Hypothalamus (tissue), 51 donors: ENCODE measurements around the gene LILRA1.
A peak's percentile ranks its signal among the peaks of the same experiment; 100 is the strongest.
"Not testable (repeated sequence)": the region's sequence is repeated elsewhere in the genome, so short reads cannot be mapped to it uniquely, and the experiment has no call there.

Experiments used
- DNase-seq, 51 donors: peaks; one replicate each; lab custom pipeline; 2025; lab: John Stamatoyannopoulos, UW

Gene LILRA1

DNA sequence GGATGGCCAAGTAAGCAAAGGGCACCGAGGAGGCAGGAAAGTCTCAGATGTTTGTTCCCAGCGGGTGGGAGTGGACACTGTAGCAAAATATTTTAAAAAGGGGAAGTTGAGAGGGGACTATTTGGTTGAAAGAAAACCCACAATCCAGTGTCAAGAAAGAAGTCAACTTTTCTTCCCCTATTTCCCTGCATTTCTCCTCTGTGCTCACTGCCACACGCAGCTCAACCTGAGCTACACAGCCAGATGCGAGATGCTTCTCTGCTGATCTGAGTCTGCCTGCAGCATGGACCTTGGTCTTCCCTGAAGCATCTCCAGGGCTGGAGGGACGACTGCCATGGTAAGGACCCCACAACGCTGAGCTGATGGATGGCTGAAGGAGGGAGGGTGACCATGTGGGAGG, at the start of gene LILRA1:
TSS of gene LILRA1 (plus strand) at position 188 of the 400 bp plus-strand sequence. CDS start 613 bp downstream, outside the sequence.
- DNase-seq: not testable (repeated sequence)

DNA sequence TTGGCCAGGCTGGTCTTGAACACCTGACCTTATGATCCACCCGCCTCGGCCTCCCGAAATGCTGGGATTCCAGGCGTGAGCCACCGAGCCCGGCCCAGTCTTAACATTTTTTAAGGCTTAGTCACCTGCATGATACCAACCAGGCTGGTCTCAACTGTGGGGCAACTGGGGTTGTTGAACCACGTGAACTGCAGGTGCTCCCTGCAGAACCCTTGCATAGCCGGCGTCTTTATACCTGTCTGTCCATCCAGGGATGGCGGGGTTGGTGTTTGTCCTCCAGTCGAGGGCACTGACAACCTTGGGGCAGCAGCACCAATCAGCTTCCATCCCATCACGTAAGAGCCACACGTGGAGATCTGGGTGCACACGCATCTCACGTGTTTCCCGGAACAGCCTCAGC, 44.6 kb upstream of the LILRA1 start:
- DNase-seq: no peak

DNA sequence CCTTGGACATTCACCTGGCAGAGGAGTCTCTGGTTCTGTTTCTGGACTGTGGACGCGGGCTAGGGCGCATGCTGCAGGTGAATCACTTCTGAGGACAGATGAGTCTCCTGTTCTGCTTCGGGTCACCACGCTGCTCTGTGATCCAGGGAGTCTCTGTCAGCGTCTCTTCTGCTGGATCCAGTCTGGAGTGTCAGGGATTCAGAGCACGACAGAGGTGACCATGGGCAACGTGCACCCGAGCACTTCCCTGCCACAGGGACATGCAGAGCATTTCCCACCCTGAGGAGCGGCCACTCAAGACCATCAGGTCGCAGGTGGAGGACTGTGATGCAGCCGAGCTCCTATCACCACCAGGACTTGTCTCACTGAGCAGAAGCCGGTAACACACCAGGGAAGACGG, 44.2 kb upstream of the LILRA1 start:
- DNase-seq: no peak

DNA sequence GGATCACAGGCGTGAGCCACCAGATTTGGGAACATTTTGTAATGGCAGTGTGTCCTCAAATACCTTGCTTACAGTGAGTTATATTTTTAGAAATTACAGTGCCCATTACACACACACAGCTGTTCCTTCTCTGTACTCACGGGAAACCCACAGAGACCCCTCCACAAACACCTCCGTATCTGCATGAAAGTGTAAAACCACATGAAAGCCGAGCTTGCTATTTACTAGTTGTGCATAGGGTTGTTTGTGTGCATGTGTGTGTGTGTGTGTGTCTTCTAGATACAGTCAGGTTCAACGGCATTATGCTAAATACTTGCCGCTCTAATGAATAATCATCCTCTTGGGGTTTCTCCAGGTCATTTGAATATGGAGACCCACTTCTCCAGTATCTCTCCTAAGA, 42.1 kb upstream of the LILRA1 start:
- no peak for DNase-seq

DNA sequence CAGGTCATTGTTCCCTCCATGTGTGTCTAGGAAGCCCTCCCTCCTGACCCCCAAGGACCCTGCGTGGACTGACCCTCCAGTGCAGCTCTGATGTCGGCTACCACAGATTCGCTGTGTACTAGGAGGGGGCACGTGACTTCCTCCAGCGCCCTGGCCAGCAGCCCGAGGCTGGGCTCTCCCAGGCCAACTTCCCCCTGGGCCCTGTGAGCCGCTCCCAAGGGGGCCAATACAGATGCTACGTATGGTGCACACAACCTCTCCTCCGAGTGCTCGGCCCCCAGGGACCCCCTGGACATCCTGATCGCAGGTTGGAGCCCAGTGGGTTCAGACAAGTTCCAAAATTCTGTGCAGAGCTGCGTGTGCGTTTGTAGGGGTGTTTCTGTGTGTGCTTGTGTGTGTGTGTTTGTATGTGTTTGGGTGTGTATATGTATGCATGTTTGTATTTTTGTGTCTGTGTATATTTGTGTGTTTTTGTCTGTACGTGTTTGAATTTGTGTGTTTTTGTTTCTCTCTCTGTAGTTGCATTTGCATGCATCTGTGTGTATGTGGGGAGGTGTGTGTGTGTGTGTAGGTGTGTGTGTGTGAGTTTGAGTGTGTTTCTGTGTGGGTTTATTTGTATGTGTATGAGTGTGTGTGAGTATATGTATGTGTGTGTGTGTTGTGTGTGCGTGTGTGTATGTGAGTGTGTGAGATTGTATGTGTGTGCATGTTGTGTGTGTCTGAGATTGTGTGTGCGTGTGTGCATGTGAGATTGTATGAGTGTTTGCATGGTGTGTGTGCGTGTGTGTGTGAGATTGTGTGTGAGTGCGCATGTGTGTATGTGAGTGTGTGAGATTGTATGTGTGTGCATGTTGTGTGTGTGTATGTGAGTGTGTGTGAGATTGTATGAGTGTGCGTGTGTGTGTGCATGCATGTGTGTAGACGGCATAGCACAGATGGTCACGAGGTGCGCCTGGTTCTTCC, 41.2 kb upstream of the LILRA1 start:
- peak in 13 of 51 donors; percentile 6 to 24 (median 17) for DNase-seq

DNA sequence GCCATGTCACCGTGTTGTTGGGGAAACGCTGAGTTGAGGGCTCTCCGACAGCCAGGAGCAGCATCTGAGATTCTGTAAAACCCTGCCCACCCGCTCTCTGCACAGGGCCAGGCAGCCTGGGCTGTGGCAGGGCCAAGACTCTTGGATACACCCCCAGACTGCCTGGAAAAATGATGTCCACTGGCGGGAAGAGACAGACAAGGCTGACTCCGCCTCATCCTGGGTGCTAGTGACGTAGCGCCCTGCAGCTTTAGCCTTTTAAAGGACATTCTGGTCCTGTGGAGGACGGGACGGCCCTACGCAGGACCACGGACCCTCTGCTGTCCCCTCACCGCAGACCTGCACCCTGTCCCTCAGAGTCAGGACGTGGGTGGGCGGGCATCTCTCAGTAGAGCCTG, 40.5 kb upstream of the LILRA1 start:
- DNase-seq: no peak

DNA sequence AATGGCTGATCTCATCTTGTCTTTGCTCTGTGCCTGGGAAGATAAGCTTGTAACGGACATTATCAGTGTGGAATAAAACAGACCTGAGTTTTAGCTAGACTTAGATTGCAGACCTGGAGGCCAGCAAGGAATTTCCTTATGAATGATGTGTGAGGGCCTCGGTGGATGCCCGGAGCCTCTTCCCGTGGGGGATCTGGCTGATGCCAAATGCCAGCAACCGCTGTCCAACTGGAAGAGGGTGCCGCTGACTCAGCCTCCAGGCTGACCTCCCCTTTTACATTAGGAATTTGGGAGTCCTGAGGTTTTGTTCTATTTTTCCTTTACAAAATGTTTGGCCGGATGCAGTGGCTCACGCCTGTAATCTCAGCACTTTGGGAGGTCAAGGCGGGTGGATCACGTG, 39.4 kb upstream of the LILRA1 start:
- no peak for DNase-seq

DNA sequence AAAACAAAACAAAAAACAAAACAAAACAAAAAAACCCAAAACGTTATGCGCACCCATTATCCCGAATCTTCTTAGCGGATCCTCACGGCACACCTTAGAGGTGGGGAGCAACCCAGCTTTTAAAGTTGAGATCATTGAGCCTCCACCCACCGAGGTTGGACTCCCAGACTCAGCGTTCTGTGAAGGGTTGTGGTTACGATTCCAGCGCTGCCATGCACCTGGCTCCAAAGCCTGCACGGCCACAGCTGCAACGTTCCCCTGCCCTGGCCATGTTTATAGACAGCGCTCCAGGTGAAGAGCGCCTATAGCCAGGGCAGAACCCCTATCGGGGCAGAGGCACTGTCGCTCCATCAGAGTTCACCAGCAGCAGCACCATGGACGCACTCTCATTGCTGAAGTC, 38.5 kb upstream of the LILRA1 start:
- no peak for DNase-seq

DNA sequence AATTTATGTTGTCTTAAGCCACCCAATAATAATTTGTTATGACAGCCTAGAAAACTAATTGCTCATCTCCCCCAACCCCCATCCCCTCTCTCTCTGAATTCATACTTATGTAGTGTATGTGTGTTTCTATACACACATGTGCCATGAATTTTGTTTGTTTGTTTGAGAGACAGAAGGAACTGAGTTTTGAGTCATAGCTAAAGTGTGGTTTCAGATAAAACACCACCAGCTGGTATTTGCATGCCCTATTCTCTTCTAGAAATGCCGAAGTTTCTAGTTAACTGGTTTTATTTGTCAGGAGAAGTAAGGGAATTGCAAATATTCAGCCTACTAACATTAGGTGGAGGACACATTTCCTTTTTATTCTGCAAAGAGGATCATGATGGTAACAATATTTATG, 37.2 kb upstream of the LILRA1 start:
- DNase-seq: no peak

DNA sequence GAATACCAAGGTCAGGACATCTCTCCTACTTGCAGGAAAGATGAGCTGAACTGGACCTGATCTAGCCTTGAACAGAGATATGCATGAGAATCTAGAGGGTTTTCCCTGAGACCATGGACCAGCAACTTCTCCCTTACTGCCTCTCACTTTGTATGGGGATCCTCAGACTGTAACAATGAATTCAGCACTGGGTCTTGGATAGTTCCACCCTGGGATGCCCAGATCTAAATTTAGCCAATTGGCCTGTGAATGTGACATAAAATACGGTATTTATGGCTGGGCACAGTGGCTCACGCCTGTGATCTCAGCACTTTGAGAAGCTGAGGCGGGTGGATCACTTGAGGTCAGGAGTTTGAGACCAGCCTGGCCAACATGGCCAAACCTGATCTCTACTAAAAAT, 35.1 kb upstream of the LILRA1 start:
- no peak for DNase-seq

DNA sequence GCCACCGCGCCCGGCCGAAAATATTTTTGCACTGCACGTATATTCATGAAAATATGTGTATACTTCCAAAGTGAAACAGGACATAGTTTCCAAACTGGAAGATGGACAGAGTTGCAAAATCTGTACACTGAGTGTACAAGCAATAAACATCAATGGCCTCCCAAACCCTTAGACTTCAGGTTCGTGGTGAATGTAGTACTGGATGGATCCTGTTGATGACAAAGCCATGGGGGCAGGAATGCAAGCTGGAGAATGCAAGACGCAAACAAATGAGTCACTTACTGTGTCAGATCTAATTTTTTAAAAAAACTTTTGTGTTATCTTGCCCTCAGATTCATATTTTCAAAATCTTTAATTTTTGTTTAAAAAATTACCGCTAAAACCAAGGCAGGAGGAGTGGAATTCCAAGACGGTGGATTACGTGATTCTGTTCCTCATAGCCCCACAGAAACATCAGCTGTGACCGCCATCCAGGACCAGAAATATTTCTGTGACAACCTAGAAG, 32.5 kb upstream of the LILRA1 start:
- no peak for DNase-seq

DNA sequence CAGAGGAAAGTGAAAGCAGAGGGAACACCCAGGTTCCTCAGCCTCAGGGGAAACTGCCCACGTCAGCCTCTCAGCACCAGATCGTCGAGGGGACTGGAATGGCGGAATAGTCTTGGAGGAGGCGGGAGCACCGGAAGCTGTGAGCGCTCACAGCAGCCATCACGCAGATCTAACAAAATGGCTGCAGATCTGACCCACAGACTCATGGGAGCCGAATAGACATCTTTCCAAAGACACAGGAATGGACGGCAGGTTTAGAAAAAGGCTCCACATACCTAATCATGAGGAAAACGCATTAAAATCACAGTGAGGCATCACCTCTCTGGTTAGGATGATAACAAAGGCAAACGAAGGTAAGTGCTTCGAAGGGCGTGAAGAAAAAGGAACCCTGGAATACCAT, 31.6 kb upstream of the LILRA1 start:
- no peak for DNase-seq

DNA sequence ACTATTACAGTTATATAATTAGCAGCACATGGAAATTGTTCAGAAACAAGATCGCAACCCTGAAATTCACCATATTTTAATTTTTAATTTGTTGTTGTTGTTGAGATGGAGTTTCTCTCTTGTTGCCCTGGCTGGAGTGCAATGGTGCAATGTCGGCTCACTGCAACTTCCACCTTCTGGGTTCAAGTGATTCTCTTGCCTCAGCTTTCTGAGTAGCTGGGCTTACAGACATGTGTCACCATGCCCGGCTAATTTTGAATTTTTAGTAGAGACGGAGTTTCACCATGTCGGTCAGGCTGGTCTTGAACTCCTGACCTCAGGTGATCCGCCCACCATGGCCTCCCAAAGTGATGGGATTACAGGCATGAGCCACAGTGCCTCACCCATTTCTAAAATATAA, 30.2 kb upstream of the LILRA1 start:
- DNase-seq: not testable (repeated sequence)

DNA sequence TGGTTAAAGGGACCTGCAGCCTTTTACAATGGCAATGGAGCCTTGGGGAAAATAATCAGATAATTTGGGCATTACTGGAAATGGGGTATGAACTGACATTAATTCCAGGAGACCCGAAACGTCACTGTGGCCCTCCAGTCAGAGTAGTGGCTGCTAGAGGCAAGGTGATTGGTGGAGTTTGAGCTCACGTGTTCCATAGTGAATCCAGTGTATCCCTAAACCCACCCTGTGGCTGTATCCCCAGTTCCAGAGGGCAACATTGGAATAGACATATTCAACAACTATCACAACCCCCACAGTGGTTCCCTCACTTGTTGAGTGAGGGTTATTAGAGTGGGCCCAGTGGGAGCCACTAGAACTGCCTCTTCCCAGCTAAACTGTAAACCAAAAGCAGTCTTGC, 23.1 kb upstream of the LILRA1 start:
- DNase-seq: no peak

DNA sequence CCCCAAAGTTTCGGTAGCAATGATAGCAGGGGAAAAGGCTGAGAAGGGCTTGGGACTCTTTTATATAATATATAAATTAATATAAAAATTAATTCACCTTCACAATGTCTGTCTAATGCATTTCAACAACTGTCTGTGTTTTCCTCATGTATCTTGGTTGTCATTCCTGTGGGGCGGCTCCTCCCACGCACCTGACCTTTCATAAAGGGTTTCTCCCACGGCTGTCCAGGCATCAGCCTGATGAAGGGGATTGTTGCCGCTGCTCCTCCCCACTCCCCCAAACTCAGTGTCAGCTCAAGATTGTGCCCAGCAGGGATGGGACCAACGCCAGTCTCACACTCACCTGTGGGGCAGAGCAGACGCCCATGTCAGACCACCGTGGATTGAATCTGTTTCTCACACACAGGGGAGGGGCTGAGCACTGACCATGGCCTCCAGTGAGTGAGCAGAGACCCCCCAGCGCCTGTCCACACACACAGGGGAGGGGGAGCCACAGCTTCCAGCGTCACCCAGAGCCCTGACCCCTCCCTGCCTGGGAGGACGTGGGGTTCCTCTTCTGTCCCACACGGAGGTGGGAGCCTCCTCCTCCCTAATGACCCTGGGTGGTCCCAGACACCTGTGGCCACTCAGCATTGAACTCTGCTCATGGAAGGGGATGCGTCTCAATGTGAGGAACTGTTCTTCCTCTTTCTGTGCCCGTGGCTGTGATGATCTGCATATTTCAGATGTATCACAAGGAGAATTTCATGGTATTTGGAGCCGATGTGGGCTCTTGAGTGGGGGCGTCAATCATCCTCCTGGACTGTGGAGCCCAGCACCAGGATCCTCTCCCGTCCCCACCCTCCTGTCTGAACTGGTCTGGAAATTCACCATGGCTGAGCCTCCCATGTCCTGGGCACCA, 21.5 kb upstream of the LILRA1 start:
- DNase-seq: not testable (repeated sequence)

DNA sequence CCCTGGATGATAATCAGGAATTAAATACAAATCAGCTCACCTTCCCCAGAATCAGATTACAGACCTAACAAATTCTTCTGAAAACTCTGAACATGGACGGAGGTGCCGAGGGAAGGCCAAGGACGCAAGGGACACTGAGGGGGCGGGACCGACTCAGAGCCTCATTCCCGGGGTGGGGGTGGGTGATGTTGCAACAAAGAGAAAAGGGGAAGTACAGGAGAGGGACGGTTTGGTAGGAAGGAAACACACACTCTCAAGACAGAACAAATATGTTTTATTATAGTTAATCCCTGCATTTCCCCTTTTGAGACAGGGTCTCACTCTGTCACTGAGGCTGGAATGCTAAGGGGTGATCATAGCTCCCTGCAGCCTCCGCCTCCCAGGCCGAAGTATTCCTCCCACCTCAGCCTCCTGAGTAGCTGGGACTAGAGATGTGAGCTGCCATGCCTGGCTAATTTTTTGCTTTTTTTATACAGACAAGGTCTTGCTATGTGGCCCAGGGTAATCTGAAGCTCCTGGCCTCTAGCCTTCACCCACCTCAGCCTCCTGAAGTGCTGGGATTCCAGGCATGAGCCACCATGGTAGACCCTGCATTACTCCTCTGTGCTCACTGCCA, 20.6 kb upstream of the LILRA1 start:
- DNase-seq: peak in 4 of 51 donors; percentile 1 to 13 (median 12)

DNA sequence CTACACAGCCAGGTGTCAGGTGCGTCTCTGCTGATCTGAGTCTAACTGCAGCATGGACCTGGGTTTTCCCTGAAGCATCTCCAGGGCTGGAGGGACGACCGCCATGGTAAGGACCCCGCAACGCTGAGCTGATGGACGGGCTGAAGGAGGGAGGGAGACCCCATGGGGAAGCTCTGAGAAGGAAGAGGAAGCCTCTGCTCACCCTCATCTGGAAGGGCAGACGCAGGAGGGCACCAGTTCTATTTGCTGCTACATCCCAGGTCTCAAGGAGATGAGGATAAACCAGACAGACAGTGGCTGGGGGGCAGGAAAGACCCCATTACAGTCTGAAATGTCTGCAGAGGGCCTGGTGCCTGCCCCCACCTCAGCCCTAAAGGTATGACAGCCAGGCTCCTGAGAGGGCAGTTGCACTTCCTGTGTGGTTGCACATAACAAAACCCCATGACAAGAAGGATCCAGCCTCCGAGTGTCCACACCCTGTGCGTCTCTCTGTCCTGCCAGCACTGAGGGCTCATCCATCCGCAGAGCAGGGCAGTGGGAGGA, 20.0 kb upstream of the LILRA1 start, which contains the start of gene LILRA2:
TSS of gene LILRA2 (plus strand) at position 461 of the 543 bp plus-strand sequence. CDS start 89 bp downstream, outside the sequence.
- peak in 1 of 51 donors; percentile 2 for DNase-seq

DNA sequence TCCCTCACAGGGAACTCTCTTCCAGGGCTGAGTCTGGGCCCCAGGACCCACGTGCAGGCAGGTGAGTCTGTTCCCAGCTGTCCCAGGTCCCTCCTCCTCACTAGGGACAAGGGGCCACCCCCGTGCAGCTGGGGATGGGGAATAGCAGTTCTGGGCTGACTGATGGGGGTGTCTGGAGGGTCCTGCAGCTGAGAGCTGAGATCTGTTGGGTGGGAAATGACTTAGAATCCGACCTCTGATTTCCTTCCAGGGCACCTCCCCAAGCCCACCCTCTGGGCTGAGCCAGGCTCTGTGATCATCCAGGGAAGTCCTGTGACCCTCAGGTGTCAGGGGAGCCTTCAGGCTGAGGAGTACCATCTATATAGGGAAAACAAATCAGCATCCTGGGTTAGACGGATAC, 19.4 kb upstream of the LILRA1 start:
- no peak for DNase-seq

DNA sequence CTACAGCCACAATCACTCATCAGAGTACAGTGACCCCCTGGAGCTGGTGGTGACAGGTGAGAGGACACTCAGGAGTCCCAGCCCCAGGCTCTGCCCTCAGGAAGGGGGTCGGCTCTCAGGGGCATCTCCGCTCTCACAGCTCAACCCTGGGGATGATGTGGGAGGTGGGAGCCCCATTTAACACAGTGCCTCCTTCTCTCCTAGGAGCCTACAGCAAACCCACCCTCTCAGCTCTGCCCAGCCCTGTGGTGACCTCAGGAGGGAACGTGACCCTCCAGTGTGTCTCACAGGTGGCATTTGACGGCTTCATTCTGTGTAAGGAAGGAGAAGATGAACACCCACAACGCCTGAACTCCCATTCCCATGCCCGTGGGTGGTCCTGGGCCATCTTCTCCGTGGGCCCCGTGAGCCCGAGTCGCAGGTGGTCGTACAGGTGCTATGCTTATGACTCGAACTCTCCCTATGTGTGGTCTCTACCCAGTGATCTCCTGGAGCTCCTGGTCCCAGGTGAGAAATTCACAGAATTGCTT, 18.8 kb upstream of the LILRA1 start:
- DNase-seq: no peak

DNA sequence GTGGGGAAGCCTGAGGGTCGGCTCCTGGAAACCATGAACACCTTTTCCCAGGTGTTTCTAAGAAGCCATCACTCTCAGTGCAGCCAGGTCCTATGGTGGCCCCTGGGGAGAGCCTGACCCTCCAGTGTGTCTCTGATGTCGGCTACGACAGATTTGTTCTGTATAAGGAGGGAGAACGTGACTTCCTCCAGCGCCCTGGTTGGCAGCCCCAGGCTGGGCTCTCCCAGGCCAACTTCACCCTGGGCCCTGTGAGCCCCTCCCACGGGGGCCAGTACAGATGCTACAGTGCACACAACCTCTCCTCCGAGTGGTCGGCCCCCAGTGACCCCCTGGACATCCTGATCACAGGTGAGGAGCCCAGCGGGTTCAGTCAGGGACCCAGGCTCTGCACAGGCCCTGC, 18.2 kb upstream of the LILRA1 start:
- not testable (repeated sequence) for DNase-seq
